DLD1 (cell line): Measurements from ENCODE around the gene PLXNA3.

Source experiments
- in situ Hi-C: cut with HindIII; loops from 2 replicates; pipeline ENCODE4 v1.10.0; 2017; ENCODE audit warnings: low sequenced_read_pairs

PLXNA3 gene

DNA sequence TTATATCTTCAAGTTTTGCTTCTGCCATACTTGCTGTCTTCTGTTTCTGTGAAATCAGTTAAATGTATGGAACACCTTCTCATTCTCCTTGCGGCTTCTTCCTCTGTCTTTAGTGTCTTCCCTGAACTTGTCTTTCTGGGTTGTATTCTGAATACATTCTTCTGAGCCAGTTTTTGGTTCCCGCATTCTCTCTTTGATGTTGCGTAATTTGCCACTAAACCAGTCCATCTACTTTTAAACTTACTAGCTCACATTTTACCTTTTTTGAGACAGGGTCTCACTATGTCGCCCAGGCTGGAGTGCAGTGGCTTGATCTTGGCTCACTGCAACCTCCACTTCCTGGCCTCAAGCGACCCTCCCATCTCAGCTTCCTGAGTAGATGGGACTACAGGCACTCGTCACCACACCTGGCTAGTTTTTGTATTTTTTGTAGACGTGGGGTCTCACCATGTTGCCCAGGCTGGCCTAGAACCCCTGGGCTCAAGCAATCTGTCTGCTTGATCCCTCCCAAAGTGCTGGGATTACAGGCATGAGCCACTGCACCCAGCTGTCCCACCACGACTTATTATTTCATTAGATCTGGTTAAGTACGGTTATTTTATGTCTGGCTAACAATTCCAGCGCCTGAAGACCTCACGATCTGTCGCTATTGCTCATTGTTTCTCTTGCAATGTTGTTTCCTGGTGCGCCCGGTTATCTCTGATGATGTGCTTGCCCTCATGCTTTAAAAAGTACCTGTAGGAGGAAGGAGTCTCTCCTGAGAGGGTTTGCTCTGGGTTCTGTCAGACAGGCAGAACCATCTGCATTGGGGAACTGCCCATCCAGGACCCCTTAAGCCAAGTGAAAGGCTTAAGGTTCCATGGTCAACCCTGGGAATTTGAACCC is 67.8 kb downstream of the PLXNA3 start:
- in situ Hi-C loops: no loop called here

DNA sequence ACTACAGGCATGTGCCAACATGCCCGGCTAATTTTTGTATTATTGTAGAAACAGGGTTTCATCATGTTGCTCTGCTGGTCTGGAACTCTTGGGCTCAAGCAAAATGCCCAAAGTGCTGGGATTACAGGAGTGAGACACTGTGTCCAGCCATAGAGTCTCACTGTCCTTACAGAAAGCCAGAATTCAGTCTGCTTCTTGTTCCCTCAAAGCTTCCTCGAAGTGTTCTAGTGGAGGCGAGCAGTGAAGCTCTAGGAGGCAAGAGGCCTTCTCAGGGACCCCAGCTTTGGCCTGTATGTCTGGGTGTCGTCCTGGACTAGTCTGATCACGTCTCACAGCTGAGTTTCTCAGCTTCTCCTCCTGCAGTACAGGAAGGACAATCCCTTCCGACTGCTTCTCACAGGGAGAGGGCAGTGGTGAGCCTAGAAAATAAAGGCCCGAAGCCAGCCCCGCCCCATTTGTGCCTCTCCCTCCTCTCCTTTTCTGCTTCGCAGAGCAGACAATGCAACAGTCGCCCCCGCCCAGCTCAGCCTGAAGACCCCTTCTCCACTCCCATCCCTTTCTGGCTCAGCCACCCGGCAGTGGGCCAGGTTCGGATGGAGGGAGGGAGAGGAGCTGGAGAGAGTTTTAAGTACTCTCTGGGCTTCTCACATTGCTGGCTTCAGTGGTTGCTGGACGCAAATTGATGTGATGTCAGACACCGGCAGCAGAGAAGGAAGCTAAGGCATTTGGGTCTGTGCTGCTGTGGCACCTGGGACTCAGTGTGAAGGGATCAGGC is 69.0 kb downstream of the PLXNA3 start:
- in situ Hi-C loops: no loop called here
